SW 1271 (cell line): ENCODE data around the gene KRT77.

Experiments used
- DNase-seq, 2 experiments: peaks; one replicate each; lab custom pipeline; 2025; lab: John Stamatoyannopoulos, UW

The KRT77 gene

DNA sequence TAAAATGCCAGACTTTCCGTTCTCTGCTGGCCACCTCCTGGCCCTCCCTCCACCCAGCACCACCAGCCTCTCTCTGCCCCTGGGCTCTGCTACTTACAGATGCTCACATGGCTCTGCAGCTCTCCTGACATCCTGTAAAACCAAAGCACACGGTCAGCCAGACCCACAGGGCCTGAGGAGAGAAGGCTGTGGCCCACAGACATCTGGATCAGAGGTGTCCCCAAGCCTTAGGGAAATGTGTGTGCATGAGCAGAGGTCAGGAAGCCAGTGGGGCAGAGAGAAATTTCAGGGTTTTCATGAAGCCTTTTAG is 11.5 kb downstream of the KRT77 start:
- DNase-seq: no peak

DNA sequence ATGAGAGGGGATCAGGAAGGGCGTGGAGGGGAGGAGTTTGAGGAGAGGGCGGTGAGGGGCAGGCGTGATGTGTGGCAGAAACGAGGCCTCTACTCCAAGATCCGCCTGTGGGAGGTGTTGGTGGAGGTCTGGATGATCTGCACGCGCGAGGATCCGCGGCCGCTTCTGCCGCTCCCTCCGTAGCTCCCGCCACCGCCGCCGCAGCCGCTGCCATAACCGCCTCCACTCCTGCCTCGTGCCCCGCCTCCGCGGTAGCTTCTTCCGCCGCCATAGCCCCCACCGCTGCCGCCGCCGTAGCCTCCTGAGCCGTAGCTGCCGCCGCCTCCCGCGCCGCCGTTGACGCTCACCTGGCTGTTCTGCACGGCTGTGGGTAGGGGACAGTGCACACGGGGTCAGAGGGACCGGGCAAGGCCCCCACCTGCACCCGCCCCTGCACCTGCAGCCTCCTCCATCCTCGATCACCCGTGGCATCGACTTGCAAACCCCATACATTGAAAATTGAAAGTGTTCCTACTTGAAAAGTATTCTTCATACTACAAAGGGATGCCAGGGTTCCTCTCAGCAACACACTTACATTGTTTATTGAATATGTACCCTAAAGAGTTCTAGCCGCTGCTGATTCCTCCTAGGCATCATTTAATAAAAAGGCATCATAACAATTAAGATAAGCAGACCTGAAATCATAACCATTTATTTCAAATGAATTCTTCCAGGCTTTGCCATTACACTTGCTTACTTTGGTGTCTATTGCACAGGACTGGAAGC is 12.1 kb downstream of the KRT77 start:
- DNase-seq: no peak

DNA sequence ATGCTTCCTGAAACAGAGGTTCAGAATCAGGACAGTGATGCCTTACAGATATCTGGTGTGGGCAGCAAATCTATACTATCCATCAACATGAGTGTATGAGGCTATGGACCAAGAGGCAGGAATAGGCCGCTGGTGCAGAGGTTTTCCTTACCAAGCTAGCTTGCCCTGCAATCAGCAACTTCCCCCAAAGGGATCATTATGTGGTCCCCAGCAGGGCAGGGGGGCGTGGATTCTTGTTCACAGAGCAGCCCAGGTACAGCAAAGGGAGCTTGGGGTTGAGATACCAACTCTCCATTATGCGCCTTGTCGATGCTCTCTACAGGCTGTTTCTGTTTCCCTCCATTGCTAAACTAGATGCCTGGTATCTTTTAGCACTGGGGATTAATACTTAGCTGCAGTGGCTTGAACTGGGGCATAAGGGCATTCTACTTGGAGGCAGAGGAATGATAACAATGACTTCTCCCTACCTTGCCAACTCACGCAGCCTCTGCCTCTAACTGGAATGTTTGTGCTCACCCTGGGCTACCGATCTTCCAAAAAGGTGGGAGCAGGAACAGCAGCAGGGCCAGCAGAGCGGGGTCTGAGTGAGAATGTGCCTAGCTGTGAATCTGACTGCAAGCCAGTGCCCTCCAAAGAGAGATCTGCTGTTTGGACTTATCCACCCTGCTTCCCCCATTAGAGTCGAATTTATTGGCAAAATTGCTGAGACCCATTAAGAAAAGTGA is 12.8 kb downstream of the KRT77 start:
- no peak for DNase-seq

DNA sequence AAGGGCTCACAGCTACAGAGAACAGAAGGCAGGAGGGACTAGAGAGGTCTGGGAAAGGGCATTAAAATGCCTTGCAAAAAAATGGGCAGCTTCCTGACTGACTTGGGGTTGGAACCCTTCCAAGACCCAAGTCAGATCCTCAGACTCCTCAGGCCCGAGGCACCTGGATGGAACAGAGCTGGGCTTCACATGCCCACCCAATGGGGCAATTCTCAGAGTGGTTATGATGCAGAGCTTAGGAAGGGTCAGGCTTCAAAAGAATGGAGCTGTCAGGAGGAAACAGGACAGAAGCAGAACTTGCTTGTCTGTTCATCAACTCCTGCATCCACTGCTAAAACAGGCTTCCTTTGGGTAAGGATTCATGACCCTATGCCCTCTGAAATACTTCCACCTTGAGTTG is 13.4 kb downstream of the KRT77 start:
- DNase-seq: no peak

DNA sequence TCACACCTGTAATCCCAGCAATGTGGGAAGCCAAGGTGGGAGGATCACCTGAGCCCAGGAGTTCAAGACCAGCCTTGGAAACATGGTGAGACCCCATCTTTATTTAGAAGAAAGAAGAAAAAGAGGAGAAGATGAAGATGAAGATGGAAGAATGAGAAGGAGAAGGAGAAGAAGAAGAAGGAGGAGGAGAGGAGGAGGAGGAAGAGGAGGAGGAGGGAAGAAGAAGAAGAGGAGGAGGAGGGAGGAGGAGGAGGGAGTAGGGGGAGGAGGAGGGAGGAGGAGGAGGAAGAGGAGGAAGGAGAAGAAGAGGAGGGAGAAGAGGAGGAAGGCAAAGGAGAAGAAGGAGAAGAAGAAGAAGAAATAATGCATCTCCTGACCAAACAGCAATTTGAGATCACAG is 14.1 kb downstream of the KRT77 start:
- no peak for DNase-seq

DNA sequence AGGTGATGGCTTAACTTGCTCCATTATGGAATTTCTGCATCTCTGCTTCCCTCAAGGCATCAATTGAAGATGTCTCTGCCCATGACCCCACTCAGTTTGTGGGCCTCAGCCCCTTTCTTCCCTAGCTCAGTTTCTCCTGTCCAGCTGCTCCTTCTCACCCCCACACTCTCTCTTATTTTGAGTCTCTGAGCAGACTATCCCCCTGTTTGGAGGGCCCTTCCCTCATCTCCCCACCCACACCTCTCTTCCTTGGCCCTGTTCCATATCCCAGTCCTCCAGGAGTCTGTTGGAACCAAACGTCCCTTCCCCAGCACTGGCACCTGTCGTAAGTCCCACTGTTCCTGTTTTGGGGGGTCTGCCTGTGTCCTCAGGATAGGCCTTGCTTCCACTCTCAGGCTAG is 14.8 kb downstream of the KRT77 start:
- DNase-seq: no peak

DNA sequence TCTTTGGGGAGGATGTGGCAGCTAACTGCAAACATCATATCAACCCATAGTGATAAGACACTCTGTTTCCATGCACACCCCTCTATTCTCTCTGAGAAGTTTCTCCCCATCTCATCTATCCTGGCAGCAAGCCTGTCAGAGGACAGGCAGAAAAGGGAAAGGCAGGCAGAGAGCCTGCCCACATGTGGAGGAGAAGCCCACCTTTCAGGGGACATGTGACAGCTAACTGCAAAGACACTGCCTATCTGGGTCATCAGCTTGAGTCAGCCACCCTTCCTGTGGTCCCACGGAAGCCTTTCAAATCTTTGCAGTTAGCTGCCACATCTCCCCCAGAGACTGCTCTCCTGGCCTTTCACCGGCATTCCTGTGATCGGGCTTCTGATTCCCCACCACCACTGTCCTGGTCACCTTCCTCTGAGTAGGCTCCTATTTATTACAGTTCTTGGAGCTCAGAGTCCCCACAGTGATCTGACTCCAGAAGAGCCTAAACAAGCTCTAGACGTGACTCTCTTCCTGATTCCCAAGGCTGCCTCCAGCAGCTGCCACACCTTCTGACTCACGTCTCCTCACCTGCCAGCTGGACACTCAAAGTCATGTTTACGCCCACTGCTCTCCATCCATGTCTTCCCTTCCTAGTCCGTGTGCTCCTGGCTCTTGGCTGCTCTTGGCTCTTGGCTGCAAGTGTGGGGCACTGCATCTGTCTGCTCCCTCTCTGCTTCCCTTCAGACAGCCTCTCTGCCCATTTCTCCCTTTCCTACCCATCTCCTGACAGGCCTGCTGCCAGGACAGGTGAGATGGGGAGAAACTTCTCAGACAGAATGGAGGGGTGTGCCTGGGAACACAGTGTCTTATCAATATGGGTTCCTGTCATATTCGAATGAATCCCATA is 15.6 kb downstream of the KRT77 start:
- DNase-seq: no peak

DNA sequence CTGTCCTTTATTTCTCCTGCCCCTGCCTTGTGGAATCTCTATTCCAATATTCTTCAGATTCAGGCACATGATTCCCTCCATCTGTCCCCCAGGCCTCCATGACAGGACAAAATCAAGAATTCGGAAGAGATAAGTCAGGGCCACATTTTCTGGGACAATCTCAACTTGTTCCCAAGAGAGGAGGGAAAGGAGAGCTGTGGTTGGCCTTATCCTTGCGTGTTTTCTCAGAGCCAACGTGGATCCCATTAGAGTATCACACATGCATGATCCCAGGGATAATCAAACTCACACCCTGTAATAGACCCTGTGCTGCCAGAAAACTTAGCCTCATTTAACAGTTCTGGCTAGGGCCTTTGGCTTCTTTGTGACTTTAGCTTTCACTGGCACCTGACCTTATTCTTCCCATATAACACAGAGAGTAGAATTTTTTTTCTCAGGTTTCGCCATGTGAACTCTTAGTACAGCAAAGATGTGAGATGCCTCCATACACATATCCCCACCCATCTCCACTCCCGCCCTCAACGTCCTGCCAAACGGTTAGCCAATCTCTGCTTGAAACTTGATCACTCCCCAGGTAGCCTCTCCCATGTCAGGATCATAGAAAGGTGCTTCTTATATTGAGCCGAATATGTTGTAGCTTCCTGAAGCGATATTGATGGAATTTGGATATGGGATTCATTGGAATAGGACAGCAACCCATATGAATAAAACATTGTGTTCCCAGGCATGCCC is 16.4 kb downstream of the KRT77 start:
- no peak for DNase-seq

DNA sequence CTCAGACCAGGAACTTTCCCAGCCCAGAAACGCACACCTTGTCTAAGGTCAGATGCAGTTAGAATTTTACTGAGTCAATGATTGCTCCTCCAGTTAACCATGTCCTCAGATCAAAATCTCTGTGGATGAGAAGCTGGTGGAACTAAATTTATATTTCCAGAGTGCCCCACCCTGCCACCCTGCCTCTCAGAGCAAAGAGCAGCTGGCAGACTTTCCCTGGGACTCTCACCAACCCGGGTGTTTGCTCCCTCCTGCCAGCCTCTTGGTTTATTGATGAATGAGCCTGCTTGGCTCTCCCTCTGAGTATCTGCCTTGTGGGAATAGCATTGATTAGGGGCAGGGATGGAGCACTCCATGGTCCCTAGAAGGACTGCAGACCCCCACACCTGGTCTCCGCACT is 17.3 kb downstream of the KRT77 start:
- DNase-seq: no peak

DNA sequence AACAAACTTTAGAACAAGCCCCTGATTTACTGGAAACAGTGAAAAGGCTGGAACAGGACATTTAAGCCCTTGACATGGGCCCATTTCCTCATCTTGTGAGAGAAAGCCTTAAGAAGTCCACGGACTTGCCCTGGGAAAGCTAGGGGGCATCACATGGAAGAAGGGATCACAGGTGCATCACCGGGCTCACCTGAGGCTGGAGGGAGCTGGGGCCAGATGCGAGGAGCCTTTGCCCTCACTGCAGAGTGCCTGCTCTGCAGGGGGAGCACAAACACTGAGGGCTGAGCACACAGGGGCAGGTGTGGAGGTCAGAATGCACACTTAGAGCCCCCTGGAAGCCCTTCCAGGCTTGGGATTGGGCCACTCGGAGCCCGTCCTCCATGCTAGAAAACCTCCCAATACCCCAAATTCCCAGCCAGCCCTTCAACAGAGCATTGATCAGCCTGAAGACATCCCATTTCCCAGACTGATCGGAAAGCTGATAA is 17.9 kb downstream of the KRT77 start:
- DNase-seq: no peak

DNA sequence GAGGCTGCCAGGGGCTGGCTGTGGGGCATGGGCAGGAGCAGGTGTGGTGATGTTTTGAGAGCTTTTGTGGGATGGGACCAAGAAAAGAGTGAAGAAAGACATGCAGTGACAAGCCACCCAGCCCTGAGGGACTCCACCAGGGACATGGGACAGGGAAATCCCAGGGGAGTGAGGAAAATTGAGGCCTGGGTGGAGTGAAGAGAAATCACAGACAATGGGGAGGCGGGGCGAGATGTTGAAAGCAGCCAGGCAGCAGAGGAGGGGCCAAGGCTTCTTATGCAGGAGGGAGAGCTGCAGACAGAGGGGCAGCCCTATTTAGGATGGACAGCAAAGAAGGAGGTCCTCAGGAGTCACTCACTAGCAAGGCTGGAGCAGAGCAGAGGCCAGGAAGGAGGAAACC is 18.9 kb downstream of the KRT77 start:
- no peak for DNase-seq

DNA sequence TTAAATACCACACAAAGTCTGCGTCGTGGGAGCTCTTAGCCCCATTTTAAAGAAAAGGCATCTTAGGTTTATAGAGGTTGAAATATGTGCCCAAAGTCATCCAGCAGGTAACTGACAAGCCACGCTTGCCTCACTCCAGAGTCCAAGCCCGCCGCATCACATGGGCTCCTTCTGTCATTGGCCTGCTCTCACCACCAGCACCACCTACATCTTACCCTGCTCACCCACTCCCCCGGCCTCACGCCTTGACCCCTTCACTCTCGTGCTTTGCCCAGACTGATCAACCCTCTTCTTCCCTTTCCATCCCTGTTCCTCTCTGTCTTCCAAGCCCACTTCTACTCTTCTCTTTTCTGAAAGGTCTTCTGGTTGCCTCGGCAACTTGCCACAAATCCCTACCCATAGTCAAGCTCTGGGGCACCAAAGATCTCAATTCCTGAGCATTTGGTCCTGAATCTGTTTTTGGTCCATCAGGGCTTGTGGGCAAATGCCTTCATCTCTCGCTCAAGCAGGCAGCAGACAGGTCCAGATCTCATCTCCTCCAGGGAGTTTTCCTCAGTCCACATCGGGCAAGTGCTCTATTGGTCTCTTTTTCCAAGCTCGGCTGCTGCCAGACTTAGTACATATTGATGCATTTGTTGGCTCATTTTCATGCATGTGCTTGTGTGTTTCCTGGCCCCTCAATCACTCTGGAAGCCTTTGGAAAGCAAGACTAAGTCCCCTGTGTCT is 19.6 kb downstream of the KRT77 start:
- DNase-seq: no peak

DNA sequence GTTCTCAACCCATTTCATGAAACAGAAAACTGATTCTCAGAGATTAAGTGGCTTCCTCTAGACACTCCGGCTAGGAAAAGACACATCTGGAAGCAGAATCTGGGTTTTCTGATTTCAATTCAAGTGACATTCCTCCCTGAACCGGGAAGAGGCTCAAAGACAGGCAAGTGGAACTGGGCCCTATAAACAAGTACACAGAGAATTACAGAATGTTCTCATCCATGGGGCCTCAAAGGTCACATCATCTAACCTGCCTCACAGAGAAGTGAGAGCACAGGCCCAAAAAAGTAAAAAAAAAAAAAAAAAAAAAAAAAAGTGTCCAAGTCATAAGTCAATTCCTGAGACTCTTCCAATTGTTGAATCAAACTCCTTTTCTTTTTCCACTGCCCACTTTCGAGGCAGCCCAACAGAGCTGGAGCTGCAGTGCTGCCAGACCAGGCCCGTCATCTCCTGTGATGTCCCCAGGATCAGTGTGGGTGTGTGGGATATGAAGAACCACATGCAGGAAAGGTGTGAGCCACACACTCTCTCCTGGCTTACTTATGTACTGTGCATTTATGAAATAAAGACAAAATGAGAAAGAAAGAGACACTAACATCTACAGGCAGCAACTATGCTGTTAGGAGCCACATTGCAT is 20.3 kb downstream of the KRT77 start:
- DNase-seq: no peak

DNA sequence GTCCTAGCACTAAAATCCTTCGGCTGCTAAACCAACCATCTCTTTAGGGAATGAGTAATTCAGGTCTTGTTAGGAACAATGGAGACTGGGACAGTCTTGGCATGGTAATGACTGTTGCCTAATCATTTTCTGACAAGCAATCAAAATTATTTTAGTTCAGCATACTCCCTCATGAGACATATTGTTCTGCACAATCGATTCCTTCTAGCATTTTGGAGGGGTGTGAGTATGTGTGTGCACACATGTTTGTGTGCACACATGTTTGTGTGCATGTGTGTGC is 21.0 kb downstream of the KRT77 start:
- DNase-seq: no peak

DNA sequence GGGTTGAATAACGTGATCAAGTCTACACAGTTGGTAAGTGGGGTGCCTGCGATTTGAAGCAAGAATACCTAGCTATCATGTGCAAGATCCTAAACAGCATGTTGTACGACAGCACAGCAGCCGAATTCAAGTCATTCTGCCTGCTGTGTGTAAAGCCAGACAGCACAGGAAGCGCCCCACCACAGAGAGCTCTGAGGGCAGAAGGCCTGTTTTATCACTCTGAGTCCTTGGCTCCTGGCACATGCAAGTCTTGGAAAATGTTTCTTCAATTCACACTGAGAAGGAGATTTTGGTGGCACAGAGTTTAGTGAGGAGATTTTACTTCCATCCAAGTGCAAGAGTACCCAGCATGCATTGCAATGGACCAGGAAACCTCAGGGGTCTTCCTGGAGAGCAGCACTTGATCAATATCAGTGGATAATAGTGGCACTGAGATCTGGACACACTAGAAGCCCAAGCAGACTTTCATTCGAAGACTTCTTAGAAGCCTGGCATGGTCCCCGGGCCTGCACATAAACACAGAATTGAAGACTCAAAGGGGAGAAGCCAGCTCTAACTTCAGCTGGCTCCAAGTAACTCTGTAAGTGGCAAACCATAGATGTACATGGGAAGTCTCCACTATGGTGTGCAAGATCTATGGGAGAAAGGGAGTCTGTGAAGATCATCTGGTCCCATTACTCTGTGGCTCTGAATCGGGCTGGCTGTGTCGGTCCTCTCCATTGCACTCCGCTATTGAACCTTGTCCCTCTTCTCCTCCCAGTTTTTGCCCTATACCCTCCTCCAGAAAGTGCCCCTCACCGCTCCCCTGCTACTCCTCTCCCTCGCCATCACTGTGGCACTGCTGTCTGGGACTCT is 21.6 kb downstream of the KRT77 start:
- DNase-seq: no peak

DNA sequence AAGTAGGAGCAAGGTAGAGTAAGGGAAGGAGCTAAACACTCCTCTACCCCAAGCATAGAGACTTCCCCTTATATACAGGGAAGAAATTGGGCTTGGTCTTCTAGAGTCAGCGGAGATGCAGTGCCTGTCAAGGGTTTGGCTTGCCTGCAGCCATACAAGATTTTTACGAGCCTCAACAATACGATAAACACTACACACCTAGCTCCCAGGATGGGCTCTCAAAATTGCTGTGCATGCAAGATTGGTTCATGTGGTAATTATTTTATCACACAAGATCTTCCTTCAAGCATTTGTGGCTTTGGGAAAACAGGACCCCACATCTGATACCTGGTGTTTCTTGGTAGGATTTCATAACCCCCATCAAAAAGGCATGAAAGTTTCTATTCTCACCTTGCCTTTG is 23.0 kb downstream of the KRT77 start, which contains the start of gene KRT1:
TSS of gene KRT1 (minus strand) at position 45 of the 400 bp plus-strand sequence. CDS start 59 bp downstream, outside the sequence.
- DNase-seq: no peak

DNA sequence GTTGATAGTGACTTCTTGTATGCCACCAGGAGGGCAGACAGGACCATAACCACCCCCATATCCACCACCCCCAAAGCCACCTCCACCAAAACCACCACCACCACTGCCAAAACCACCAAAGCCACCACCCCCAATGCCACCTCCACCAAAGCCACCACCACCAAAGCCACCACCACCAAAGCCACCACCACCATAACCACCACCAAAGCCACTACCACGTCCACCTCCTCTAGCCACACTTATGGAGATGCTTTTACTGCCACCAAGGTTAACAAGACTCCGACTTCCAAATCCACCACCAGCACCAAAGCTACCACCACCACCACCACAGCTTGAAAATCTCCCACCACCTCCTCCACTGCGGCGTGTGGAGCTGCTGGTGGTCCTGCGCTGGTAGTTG is 23.4 kb downstream of the KRT77 start:
- no peak for DNase-seq

DNA sequence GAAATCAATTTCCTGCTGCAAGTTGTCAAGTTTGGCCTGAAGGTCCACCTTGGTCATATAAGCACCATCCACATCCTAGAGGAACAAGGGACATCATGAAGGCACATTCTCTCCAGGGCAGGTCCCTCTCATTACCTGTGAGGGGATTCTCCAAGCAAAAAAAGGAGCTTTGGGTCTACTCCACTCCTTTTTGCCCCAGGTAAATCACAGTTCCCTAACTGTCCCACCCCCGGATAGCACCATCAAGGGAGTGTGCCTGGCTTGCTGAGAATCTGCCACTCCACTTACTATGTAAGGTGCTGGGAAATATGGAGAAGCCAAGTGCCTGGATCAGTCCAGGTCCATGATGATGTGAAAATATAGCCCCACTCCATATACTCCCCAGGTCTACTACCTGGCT is 25.7 kb downstream of the KRT77 start:
- DNase-seq: no peak

DNA sequence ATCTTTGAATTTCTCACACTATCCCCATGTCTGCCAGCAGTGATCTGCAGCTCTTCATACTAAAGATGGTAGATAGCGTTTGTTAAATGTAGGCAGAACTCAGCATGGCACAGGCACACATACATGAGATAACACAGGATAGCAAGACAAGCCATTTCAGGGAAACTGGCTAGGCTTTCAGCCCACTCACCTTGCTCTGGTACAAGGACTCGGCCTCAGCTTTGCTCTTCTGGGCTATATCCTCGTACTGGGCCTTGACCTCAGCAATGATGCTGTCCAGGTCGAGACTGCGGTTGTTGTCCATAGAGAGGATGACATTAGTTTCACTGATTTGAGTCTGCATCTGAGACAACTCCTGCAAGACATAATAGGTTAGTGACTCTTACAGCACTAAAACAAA is 26.2 kb downstream of the KRT77 start:
- DNase-seq: no peak

DNA sequence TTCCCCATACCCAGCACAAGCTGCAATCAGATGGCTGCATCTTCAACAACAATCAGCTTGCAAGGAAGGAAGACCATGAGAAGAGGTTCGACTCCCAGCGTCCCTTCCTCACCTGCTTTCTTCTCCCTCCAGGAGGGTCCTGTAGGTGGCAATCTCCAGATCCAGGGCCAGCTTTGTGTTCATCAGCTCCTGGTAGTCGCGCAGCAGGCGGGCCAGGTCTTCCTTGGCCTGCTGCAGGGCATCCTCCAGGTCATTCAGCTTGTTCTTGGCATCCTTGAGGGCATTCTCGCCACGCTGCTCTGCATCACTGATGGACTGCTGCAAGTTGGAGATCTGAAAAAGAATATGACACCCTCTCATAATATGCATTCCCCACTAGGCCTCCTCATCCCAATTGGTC is 27.2 kb downstream of the KRT77 start:
- DNase-seq: no peak
